GM20431 (cell line): ENCODE measurements around the gene TANC1.

ENCODE experiments used
- in situ Hi-C: fragments of 300-500 bp; cut with MseI, MboI; formaldehyde crosslinking; loops from one replicate; pipeline ENCODE4 v1.15.0; 2020; ENCODE audit warnings: low sequenced_read_pairs; ENCODE audit not compliant: unreplicated experiment

Gene TANC1

GRCh38 chr2:158958365-158958764, 10.1 kb upstream of the TANC1 start:
- in situ Hi-C loops, result no loop called here

- in situ Hi-C loops, result no loop called here
Observed at GRCh38 chr2:158960193-158960592, 8.2 kb upstream of the TANC1 start.

- in situ Hi-C loops, result no loop called here
Observed at GRCh38 chr2:158962074-158962473, 6.4 kb upstream of the TANC1 start.

GRCh38 chr2:158963071-158963470, 5.4 kb upstream of the TANC1 start:
- in situ Hi-C loops, result no loop called here

GRCh38 chr2:158965107-158965506, 3.3 kb upstream of the TANC1 start:
- in situ Hi-C loops, result no loop called here

- in situ Hi-C loops, result no loop called here
Observed at GRCh38 chr2:158965641-158966040, 2.8 kb upstream of the TANC1 start.

GRCh38 chr2:158966312-158966711, 2.1 kb upstream of the TANC1 start:
- in situ Hi-C loops, result no loop called here

GRCh38 chr2:158967114-158967730, 1.2 kb upstream of the TANC1 start:
- in situ Hi-C loops, result no loop called here

GRCh38 chr2:158967731-158968395, 577 bp upstream of the TANC1 start:
- in situ Hi-C loops, result no loop called here

GRCh38 chr2:158969162-158969714, 798 bp downstream of the TANC1 start:
- in situ Hi-C loops, result no loop called here

- in situ Hi-C loops, result no loop called here
Observed at GRCh38 chr2:158969715-158970240, 1.3 kb downstream of the TANC1 start.

- in situ Hi-C loops, result no loop called here
Observed at GRCh38 chr2:158970241-158970751, 1.9 kb downstream of the TANC1 start.

GRCh38 chr2:158973116-158973956, 4.9 kb downstream of the TANC1 start:
- in situ Hi-C loops, result no loop called here

- in situ Hi-C loops, result no loop called here
Observed at GRCh38 chr2:158975271-158975921, 7.0 kb downstream of the TANC1 start.

- in situ Hi-C loops, result no loop called here
Observed at GRCh38 chr2:158979772-158980171, 11.3 kb downstream of the TANC1 start.

GRCh38 chr2:158984604-158985135, 16.2 kb downstream of the TANC1 start:
- in situ Hi-C loops, result no loop called here

GRCh38 chr2:158988501-158988900, 20.1 kb downstream of the TANC1 start:
- in situ Hi-C loops, result no loop called here

- in situ Hi-C loops, result no loop called here
Observed at GRCh38 chr2:158989165-158989564, 20.7 kb downstream of the TANC1 start.

- in situ Hi-C loops, result no loop called here
Observed at GRCh38 chr2:158990397-158991214, 22.2 kb downstream of the TANC1 start.
